Loucy (cell line): ENCODE results near the gene SFTPA2.

Experiments
- CTCF ChIP-seq: fragments of 200-600 bp; sonication (generic); conservative IDR thresholded peaks from 2 replicates; pipeline ENCODE4 v1.5.1; 2014; ENCODE audit warnings: mild to moderate bottlenecking, antibody characterized with exemption, low read length
- EZH2phosphoT487 ChIP-seq: fragments of 200-600 bp; IDR thresholded peaks from 2 replicates; pipeline ENCODE4 v1.6.1; 2018; ENCODE audit warnings: antibody characterized with exemption, mild to moderate bottlenecking, moderate library complexity, borderline replicate concordance

GRCh38 chr10:79586933-79587332 is 26.7 kb upstream of the SFTPA2 start:
- no peak for TF ChIP-seq CTCF
- TF ChIP-seq EZH2phosphoT487 = no peak
